ENCODE results near the gene SEC14L1.

GRCh38 chr17:77194179-77194578 is 53.4 kb downstream of the SEC14L1 start:
- TF ChIP-seq, protein P1, sequence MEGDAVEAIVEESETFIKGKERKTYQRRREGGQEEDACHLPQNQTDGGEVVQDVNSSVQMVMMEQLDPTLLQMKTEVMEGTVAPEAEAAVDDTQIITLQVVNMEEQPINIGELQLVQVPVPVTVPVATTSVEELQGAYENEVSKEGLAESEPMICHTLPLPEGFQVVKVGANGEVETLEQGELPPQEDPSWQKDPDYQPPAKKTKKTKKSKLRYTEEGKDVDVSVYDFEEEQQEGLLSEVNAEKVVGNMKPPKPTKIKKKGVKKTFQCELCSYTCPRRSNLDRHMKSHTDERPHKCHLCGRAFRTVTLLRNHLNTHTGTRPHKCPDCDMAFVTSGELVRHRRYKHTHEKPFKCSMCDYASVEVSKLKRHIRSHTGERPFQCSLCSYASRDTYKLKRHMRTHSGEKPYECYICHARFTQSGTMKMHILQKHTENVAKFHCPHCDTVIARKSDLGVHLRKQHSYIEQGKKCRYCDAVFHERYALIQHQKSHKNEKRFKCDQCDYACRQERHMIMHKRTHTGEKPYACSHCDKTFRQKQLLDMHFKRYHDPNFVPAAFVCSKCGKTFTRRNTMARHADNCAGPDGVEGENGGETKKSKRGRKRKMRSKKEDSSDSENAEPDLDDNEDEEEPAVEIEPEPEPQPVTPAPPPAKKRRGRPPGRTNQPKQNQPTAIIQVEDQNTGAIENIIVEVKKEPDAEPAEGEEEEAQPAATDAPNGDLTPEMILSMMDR (conservative IDR thresholded peaks at IDR 0.05; ENCODE audit: low read depth, low read length), result no peak
- no peak for TF ChIP-seq EZH2 (IDR thresholded peaks at IDR 0.05; ENCODE audit: borderline replicate concordance, low read depth, low read length, poor library complexity, severe bottlenecking)

Data from A673 (cell line).